GM12878 (cell line): ENCODE measurements around the gene IFT27.

Source experiments
- ATF3 ChIP-seq: IDR thresholded peaks from 2 replicates; pipeline ENCODE4 v1.6.1; 2011; ENCODE audit warnings: low read depth, mild to moderate bottlenecking, low read length, moderate library complexity, borderline replicate concordance; ENCODE audit errors: extremely low read depth
- EP300 ChIP-seq, 2 experiments: fragments of 150-350 bp in 1 of 2; IDR thresholded peaks; 2 replicates each; pipeline ENCODE4 v1.6.1; 2011 to 2012; ENCODE audit warnings: low read depth in 2 of 2, low read length in 2 of 2, borderline replicate concordance in 1 of 2, improper control_type of control experiment in 1 of 2, inconsistent platforms in 1 of 2; ENCODE audit not compliant: control insufficient read depth in 1 of 2
- MTA2 ChIP-seq: fragments of 450-650 bp; IDR thresholded peaks from 2 replicates; pipeline ENCODE4 v1.6.1; 2016; ENCODE audit warnings: low read depth, mild to moderate bottlenecking, moderate library complexity

GRCh38 chr22:36765131-36765942 lies 10.6 kb downstream of the IFT27 start:
- TF ChIP-seq EP300 (IDR thresholded peaks at IDR 0.05; ENCODE audit: borderline replicate concordance in 1 of 2, control insufficient read depth in 1 of 2, low read depth in 2 of 2, low read length in 2 of 2): no peak
- no peak for TF ChIP-seq MTA2
- TF ChIP-seq ATF3: no peak
